Right cardiac atrium (tissue), 5 donors: ENCODE data around the gene CLCN1. TPM values are rescaled to one million over a fixed set of nuclear protein-coding genes. Genes with fewer than 3 reads are reported as not detected.
A peak's percentile ranks its signal among the peaks of the same experiment; 100 is the strongest.
"Not testable (repeated sequence)": the region's sequence is repeated elsewhere in the genome, so short reads cannot be mapped to it uniquely, and the experiment has no call there.

Source experiments
- ATAC-seq, 2 donors: fragments of 200-7000 bp; cut with Tn5 transposase; one replicate each; pipeline versions ENCODE4 v1.8.0 to v1.9.1; 2020; ENCODE audit warnings: moderate library complexity in 2 of 2, mild to moderate bottlenecking in 1 of 2
- DNase-seq, 3 donors: peaks; one replicate each; pipeline ENCODE4 v3.0.0-alpha.2; 2020
- H3K27ac ChIP-seq: one replicate; pipeline ENCODE4 v1.5.1; 2013; ENCODE audit warnings: mild to moderate bottlenecking, low read length, control low read depth, moderate library complexity
- H3K27me3 ChIP-seq: one replicate; pipeline ENCODE4 v1.6.1; 2013; ENCODE audit not compliant: control insufficient read depth, insufficient read depth
- H3K4me1 ChIP-seq: one replicate; pipeline ENCODE4 v1.6.1; 2013; ENCODE audit warnings: low read length; ENCODE audit not compliant: control insufficient read depth, insufficient read depth
- H3K4me3 ChIP-seq: one replicate; pipeline ENCODE4 v1.5.1; 2013; ENCODE audit warnings: low read length, control low read depth
- H3K9me3 ChIP-seq: one replicate; pipeline ENCODE4 v1.6.1; 2013; ENCODE audit warnings: low read length; ENCODE audit not compliant: control insufficient read depth
- WGBS: extraction: QIAGEN DNeasy Blood & Tissue Kit; methylation state at CpG from one replicate; pipeline ENCODE4 v1.1.7; 2013; 5-methylcytosine and 5-hydroxymethylcytosine counted together
- intact Hi-C, 4 donors: fragments of 100-400 bp; cut with DNase I; formaldehyde crosslinking; loops; one replicate each; pipeline versions ENCODE4 v1.11.0 to v1.14.0; 2022 to 2023
- polyA plus RNA-seq: library from polyadenylated mRNA; stranded (reverse); fragments of 200-250 nt; gene quantifications from one replicate; pipeline ENCODE4 v1.2.3, GENCODE V29; 2013
- total RNA-seq, 4 donors: library from RNA; stranded (reverse); fragmentation: NEBNext Ultra II Directional; extraction: Animal tissue kit (Norgen Biotek cat#: 25700); gene quantifications; one replicate each; pipeline ENCODE4 v1.2.1, GENCODE V29; 2021
- donor health status: healthy with polysubstance abuse.
- donor health status: DM: no; HTN: yes; CAD: no.
- donor health status: DM: no; HTN: no; CAD: no.
- donor health status: DM: no; HTN: yes; CAD: no; lungs with severe emphysema.
- donor health status: DM: yes; HTN: yes; CAD: no.

Gene CLCN1
- total and polyA plus RNA-seq, 5 donors: not detected

GRCh38 chr7:143388051-143388450 lies 72.1 kb downstream of the CLCN1 start:
- no peak overlapping the region for H3K4me3 ChIP-seq
- WGBS: 74% methylated on average over 10 of the region's 10 CpGs
- H3K27me3 ChIP-seq: no peaks in the 10 kb centered on the region
- no peak for ATAC-seq
- H3K9me3 ChIP-seq: no peaks in the 10 kb centered on the region
- H3K4me1 ChIP-seq: peaks cover 32% of the 10 kb centered on the region
- intact Hi-C loops: loop anchor here in 1 of 4 donors (10.0 kb wide), 1 partner anchor 123 kb away; the partner anchor contains the start of gene GSTK1
- H3K27ac ChIP-seq: no peak overlapping the region
- DNase-seq: peak in 1 of 3 donors; percentile 45

GRCh38 chr7:143388491-143389101 lies 72.7 kb downstream of the CLCN1 start:
- peak in 1 of 3 donors; percentile 62 for DNase-seq
- WGBS: 88% methylated on average over 28 of the region's 28 CpGs
- H3K27me3 ChIP-seq: no peaks in the 10 kb centered on the region
- H3K27ac ChIP-seq: no peak overlapping the region
- intact Hi-C loops: loop anchor here in 1 of 4 donors (10.0 kb wide), 1 partner anchor 124 kb away; the partner anchor contains the start of gene GSTK1
- peaks cover 33% of the 10 kb centered on the region for H3K4me1 ChIP-seq
- no peak overlapping the region for H3K4me3 ChIP-seq
- H3K9me3 ChIP-seq: no peaks in the 10 kb centered on the region
- no peak for ATAC-seq

- ATAC-seq: no peak
- intact Hi-C loops: loop anchor here in 1 of 4 donors (10.0 kb wide), 1 partner anchor 125 kb away; the partner anchor contains the start of gene GSTK1
- H3K27me3 ChIP-seq: no peaks in the 10 kb centered on the region
- H3K4me3 ChIP-seq: no peak overlapping the region
- no peak overlapping the region for H3K27ac ChIP-seq
- no peak for DNase-seq
- H3K9me3 ChIP-seq: no peaks in the 10 kb centered on the region
- 85% methylated on average over 15 of the region's 15 CpGs for WGBS
- peaks cover 29% of the 10 kb centered on the region for H3K4me1 ChIP-seq
Observed at GRCh38 chr7:143389316-143390103, 73.6 kb downstream of the CLCN1 start.

- DNase-seq (no peak), ATAC-seq (no peak)
- Histone ChIP-seq H3K4me3 (no peak overlapping the region), H3K9me3 (no peaks in the 10 kb centered on the region), H3K4me1 (peaks cover 26% of the 10 kb centered on the region), H3K27me3 (no peaks in the 10 kb centered on the region), H3K27ac (no peak overlapping the region)
- intact Hi-C loops: no loop called here
- 82% methylated on average over 10 of the region's 10 CpGs for WGBS
Observed at GRCh38 chr7:143390104-143390772, 74.3 kb downstream of the CLCN1 start.

- Histone ChIP-seq H3K9me3 (no peaks in the 10 kb centered on the region), H3K27ac (peak overlapping the region; percentile 55), H3K4me1 (peaks cover 29% of the 10 kb centered on the region), H3K4me3 (no peak overlapping the region), H3K27me3 (no peaks in the 10 kb centered on the region)
- DNase-seq: peak in 1 of 3 donors; percentile 65
- WGBS: 75% methylated on average over 9 of the region's 9 CpGs
- no peak for ATAC-seq
- intact Hi-C loops: no loop called here
Observed at GRCh38 chr7:143390773-143391317, 74.9 kb downstream of the CLCN1 start.

GRCh38 chr7:143391462-143392404 lies 75.8 kb downstream of the CLCN1 start:
- H3K4me3 ChIP-seq: no peak overlapping the region
- intact Hi-C loops: no loop called here
- peak; percentile 79 to 83 for ATAC-seq

GRCh38 chr7:143392427-143392826 lies 76.5 kb downstream of the CLCN1 start:
- intact Hi-C loops, H3K9me3 ChIP-seq, H3K4me3 ChIP-seq, H3K27me3 ChIP-seq, ATAC-seq: not testable (repeated sequence)
- H3K27ac ChIP-seq: peak overlapping the region; percentile 44
- peak in 2 of 3 donors; percentile 55 to 72 for DNase-seq
- peaks cover 25% of the 10 kb centered on the region for H3K4me1 ChIP-seq
- WGBS: 72% methylated on average over 8 of the region's 8 CpGs

More at GRCh38 chr7:143391462-143392404, 75.8 kb downstream of the CLCN1 start:
- Histone ChIP-seq H3K9me3 (no peaks in the 10 kb centered on the region), H3K27me3 (no peaks in the 10 kb centered on the region), H3K27ac (peak overlapping the region; percentile 78), H3K4me1 (peaks cover 25% of the 10 kb centered on the region)
- 29% methylated on average over 24 of the region's 24 CpGs for WGBS
- peak; percentile 84 to 93 (median 92) for DNase-seq

- 81% methylated on average over 6 of the region's 6 CpGs for WGBS
- intact Hi-C loops: no loop called here
- DNase-seq (peak in 1 of 3 donors; percentile 61), ATAC-seq (no peak)
- peaks cover 25% of the 10 kb centered on the region for H3K4me1 ChIP-seq
- no peak overlapping the region for H3K27ac ChIP-seq
- no peaks in the 10 kb centered on the region for H3K9me3 ChIP-seq
- H3K4me3 ChIP-seq: no peak overlapping the region
- H3K27me3 ChIP-seq: no peaks in the 10 kb centered on the region
Observed at GRCh38 chr7:143392875-143393266, 77.0 kb downstream of the CLCN1 start.

GRCh38 chr7:143393267-143394041 lies 77.5 kb downstream of the CLCN1 start:
- no peaks in the 10 kb centered on the region for H3K27me3 ChIP-seq
- H3K4me1 ChIP-seq: peaks cover 25% of the 10 kb centered on the region
- WGBS: 76% methylated on average over 14 of the region's 14 CpGs
- intact Hi-C loops: no loop called here
- H3K27ac ChIP-seq: no peak overlapping the region
- no peak overlapping the region for H3K4me3 ChIP-seq
- DNase-seq (peak in 2 of 3 donors; percentile 35 to 62), ATAC-seq (no peak)
- no peaks in the 10 kb centered on the region for H3K9me3 ChIP-seq
